Left lung (tissue), 10 donors: ENCODE results near the gene HUWE1. TPM values are rescaled to one million over a fixed set of nuclear protein-coding genes. Genes with fewer than 3 reads are reported as not detected.
A peak's percentile ranks its signal among the peaks of the same experiment; 100 is the strongest.

Source experiments
- ATAC-seq: fragments of 200-7000 bp; cut with Tn5 transposase; one replicate; pipeline ENCODE4 v1.9.1; 2020; ENCODE audit warnings: moderate library complexity
- DNase-seq, 4 donors: peaks; one replicate each; pipeline ENCODE4 v3.0.0-alpha.2; 2013 to 2020
- H3K27ac ChIP-seq, 2 donors: fragments of 200-600 bp; sonication (generic) in 1 of 2; one replicate each; pipeline versions ENCODE4 v1.5.0 to v1.8.0; 2020 to 2021
- H3K27me3 ChIP-seq, 2 donors: fragments of 200-600 bp; sonication (generic) in 1 of 2; one replicate each; pipeline versions ENCODE4 v1.5.0 to v1.8.0; 2020 to 2021
- H3K36me3 ChIP-seq, 2 donors: fragments of 200-600 bp; sonication (generic) in 1 of 2; one replicate each; pipeline versions ENCODE4 v1.5.0 to v1.8.0; 2020 to 2021
- H3K4me1 ChIP-seq, 2 donors: fragments of 200-600 bp; one replicate each; pipeline ENCODE4 v1.8.0; 2021
- H3K4me3 ChIP-seq, 2 donors: fragments of 200-600 bp; sonication (generic) in 1 of 2; one replicate each; pipeline versions ENCODE4 v1.5.0 to v1.8.0; 2020 to 2021; ENCODE audit warnings: mild to moderate bottlenecking in 1 of 2
- H3K9me3 ChIP-seq, 2 donors: fragments of 200-600 bp; sonication (generic) in 1 of 2; one replicate each; pipeline versions ENCODE4 v1.5.0 to v1.8.0; 2020 to 2021
- CTCF ChIP-seq, 2 donors: fragments of 200-600 bp; sonication (generic) in 1 of 2; IDR thresholded peaks; one replicate each; pipeline versions ENCODE4 v1.5.0 to v1.8.0; 2021; ENCODE audit warnings: antibody characterized with exemption in 2 of 2
- intact Hi-C, 2 donors: fragments of 100-400 bp; cut with DNase I; formaldehyde crosslinking; loops; one replicate each; pipeline versions ENCODE4 v1.11.2 to v1.14.2; 2022
- polyA plus RNA-seq, 6 donors: library from polyadenylated mRNA; unstranded; fragments of 120-200 nt; gene quantifications; one replicate each; pipeline ENCODE4 v1.2.1, GENCODE V29; 2013; ENCODE audit not compliant: insufficient read length in 6 of 6
- total RNA-seq, 2 donors: library from RNA; stranded (reverse); fragmentation: NEBNext Ultra II Directional; extraction: Animal tissue kit (Norgen Biotek cat#: 25700); gene quantifications; one replicate each; pipeline ENCODE4 v1.2.1, GENCODE V29; 2021
- donor health status: DM: no; HTN: yes; CAD: no.
- donor health status: DM: no; HTN: no; CAD: no.

HUWE1 gene
- total and polyA plus RNA-seq, 8 donors: 138 to 200 (median 152) TPM

GRCh38 chrX:53685711-53686110 is 808 bp downstream of the HUWE1 start:
- H3K36me3 ChIP-seq: no peaks in the 10 kb centered on the region
- peaks cover 0 to 20% of the 10 kb centered on the region in 2 donors for H3K4me1 ChIP-seq
- no peaks in the 10 kb centered on the region for H3K9me3 ChIP-seq
- intact Hi-C loops: no loop called here
- ATAC-seq (no peak), DNase-seq (no peak)
- H3K4me3 ChIP-seq: peak overlapping the region; percentile 49 to 60
- H3K27ac ChIP-seq: peak overlapping the region; percentile 85 to 89
- no peak for TF ChIP-seq CTCF (IDR thresholded peaks at IDR 0.05)
- H3K27me3 ChIP-seq: no peaks in the 10 kb centered on the region

DNA sequence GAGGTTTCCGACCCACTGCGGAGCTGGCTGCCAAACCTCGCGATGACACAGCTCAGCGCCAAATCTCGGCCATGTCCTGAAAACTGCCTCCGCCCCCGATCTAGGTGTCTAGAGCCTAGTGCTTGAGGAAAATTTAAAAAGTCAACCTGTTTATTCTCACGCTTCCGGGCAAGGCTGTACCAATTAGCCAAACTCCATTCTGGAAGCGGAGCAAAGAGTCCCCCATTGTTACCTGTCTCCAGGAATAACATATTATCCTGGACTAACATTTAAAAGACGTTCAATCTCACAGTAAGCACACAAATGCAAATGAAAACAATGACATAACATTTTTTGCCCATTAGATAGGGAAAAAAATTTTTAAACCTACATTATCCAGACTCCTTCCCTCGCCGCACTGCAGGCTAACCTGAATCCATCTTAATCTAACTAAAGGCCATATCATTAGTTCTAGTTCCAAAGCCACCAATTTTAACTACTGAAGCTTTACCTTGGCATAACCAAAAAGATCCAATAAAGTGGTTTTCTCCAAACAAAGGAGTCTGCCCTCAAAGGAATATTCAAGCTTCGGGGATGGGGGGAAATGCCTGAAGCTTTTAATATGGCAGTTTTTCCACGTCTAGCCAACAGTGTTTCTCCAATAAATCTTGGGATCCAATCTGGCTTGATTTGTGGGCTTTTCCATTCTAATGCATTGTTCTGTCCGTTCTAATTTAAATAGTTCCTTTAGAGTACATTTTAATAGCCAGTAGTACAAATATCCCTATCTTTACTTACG is 1.9 kb downstream of the HUWE1 start:
- no peak for TF ChIP-seq CTCF (IDR thresholded peaks at IDR 0.05)
- Histone ChIP-seq H3K4me3 (peak overlapping the region; percentile 49 to 60), H3K27ac (peak overlapping the region; percentile 68 to 89), H3K27me3 (no peaks in the 10 kb centered on the region), H3K4me1 (peaks cover 0 to 20% of the 10 kb centered on the region in 2 donors), H3K9me3 (no peaks in the 10 kb centered on the region), H3K36me3 (no peaks in the 10 kb centered on the region)
- DNase-seq (peak in 1 of 4 donors; percentile 91), ATAC-seq (no peak)
- intact Hi-C loops: no loop called here

- intact Hi-C loops: no loop called here
- H3K27me3 ChIP-seq: no peaks in the 10 kb centered on the region
- H3K36me3 ChIP-seq: peaks cover 0 to 2% of the 10 kb centered on the region in 2 donors
- peak overlapping the region; percentile 34 to 60 for H3K4me3 ChIP-seq
- peaks cover 0 to 20% of the 10 kb centered on the region in 2 donors for H3K4me1 ChIP-seq
- peak in 1 of 2 donors; percentile 12 for TF ChIP-seq CTCF (IDR thresholded peaks at IDR 0.05)
- DNase-seq: peak; percentile 91 to 97 (median 94)
- peak; percentile 84 for ATAC-seq
- no peaks in the 10 kb centered on the region for H3K9me3 ChIP-seq
- H3K27ac ChIP-seq: peak overlapping the region; percentile 83 to 89
Observed at GRCh38 chrX:53683556-53684414, 2.7 kb downstream of the HUWE1 start.

GRCh38 chrX:53682885-53683555 is 3.5 kb downstream of the HUWE1 start:
- DNase-seq: peak in 2 of 4 donors; percentile 15 to 45
- no peak for ATAC-seq
- Histone ChIP-seq H3K4me3 (peak overlapping the region; percentile 34 to 60), H3K27me3 (no peaks in the 10 kb centered on the region), H3K36me3 (peaks cover 0 to 8% of the 10 kb centered on the region in 2 donors), H3K4me1 (peaks cover 0 to 24% of the 10 kb centered on the region in 2 donors), H3K27ac (peak overlapping the region; percentile 83 to 89), H3K9me3 (no peaks in the 10 kb centered on the region)
- intact Hi-C loops: no loop called here
- TF ChIP-seq CTCF (IDR thresholded peaks at IDR 0.05): no peak
